GM19099 (cell line): ENCODE data around the gene LIF.

Experiments
- POLR2A ChIP-seq: IDR thresholded peaks from 3 replicates; pipeline ENCODE4 v1.6.1; 2011; ENCODE audit warnings: low read depth; ENCODE audit not compliant: insufficient read length; ENCODE audit errors: extremely low read depth

The LIF gene

DNA sequence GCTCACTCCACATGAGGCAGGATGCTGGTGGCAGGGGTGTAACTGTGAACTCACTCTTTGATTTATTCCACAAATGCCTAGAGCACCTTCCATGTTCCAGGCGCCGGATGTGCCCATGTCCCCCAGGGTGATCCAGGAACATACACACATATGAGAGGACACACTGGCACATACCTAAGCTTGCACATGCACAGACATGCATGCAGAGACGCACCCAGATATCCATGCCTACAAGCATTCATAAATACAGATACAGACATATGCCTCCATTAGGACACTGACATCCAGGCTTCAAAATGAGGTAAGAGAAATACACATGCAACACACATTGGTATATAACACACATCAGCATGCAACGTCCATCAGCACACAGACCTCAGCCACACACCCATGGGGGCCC lies 15.6 kb upstream of the LIF start:
- no peak for TF ChIP-seq POLR2A

DNA sequence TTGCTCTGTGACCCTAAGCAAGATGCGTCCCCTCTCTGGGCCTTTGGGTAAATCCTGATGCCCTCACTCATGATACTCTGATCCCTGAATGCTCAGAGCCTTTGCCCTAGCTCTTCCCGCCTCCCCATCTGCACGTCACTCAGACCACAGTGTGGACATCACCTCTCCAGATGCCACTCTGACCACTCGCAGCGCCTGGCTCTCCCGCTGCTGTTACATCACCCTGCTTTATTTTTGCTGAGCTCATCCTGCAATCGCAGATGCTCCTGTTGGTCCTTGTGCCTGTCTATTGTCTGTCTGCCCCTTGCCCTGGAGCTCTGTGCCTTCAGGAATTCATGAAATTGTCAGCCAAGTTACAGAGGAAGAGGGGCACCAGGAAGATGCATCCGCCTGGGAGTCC lies 14.6 kb upstream of the LIF start:
- TF ChIP-seq POLR2A, result no peak

DNA sequence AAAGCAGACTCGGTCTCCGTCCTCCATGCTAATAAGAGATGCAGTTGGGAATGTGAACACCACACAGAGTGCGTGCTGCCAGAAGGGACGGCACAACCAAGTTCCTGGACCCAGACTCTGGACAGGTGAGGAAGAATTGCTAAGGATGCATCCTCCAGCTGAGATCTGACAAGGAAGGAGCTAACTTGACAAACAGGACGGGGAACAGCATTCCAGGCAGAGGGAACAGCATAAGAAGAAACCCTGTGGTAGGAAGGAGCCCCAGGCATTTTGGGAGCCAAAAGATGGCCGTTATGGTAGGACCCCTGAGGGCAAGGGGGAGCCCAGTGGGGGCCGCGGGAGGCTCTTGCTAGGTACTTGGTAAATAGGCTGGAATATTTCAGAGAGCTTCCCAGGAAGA lies 14.1 kb upstream of the LIF start:
- no peak for TF ChIP-seq POLR2A

DNA sequence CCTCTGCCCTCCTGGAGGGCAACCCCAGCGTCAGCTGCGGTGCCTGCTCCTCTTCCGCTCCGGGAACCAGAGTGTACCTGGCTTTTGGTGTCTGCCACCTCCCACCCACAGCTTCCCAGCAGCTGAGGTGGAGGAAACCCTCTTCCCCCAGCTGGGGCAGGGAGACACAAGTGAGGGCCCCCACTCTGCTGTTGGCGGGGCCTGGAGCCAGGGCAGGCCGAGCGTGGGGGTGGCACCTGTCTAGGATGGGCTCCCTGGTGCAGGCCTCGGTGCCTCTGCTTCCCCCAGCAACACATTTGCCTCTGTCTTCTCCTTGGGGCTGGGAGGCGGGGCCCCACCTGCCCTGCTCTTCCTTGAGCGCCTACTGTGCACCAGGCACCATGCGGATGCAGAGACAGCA lies 13.7 kb upstream of the LIF start:
- no peak for TF ChIP-seq POLR2A

DNA sequence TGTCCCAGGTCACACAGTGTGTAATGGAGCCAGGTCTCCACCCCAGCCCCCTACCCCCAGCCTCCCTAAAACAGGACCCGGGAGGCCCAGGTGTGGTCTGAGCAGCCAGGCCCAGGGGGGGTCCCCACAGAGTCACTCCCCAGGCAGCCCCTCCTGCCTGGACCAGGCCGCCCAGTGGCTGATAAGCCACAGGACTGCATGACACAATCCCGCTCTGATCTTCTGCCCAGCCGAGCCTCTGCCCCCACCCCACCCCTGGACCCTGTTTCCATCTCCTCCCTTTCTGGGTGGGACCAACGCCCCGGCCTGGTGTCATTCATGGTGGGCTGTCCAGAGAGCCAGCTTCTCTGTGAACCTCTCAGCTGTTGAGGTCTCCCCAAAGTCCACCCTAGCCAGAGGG lies 7.8 kb upstream of the LIF start:
- TF ChIP-seq POLR2A, result no peak

DNA sequence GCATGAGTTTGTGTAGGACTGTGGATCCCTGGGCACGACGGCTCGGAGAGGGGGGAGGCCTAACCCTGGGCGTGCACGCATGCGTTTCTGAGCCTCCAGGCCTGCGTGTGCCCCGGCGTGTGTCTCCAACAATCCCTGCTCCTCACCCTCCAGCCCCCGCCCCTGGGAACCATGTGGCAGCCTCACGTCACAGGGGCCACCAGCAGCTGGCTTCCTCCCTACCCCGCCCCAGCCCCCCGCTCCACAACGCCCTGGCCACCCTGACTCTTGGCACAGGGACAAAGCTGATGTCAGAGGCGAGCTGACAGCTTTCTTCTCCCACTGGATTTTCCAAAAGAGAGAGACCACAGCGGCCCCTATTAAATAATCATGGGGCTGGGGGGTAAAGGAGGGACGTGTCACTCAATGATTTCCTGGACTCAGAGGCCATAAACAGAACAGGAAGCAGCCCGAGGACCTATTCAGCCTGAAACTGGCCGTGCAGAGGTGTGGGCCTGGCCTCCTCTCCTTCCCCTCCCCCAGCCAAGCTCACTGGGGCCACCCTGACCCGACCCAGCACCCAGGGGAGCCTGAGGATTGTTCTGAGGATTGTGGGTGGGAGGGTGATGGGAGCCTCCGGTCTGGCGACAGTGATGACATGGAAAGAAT lies 6.8 kb upstream of the LIF start:
- no peak for TF ChIP-seq POLR2A

DNA sequence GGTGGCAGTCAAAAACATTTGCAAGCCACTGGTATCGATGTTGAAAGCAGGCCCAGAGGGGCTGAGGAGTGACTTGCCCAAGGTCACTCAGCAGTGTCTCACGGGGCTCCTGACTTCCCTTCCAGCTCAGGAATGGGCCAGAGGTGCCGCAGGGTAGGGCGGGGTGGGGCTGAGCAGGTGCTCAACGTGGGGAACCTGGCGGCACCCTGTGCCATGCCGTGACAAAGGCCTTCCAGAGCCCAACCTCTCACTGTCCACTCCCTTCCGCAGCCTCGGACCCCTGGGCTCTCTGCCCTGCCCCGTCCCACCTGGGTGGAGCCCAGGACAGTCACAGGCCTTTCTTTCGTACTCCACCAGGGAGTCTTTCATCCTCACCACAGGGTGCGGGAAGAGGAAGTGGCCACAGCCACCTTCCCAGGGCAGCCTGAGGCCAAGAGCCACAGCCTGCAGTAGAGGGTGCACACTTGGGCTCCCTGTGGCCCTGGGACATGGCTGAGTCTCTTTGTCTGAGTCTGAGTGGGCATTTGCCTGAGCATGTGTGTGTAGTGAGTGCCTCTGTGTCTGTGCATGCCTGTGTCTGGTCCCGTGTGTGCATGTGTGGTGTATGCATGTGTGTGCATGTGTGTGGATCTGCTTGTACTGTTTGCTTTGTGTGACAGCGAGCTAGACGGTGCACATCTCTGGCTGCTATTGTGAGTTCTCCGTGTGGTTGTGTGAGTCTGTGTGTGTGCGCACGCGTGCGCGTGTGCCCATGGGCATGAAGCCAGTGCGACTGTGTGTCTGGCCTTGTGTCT lies 6.0 kb upstream of the LIF start:
- no peak for TF ChIP-seq POLR2A

DNA sequence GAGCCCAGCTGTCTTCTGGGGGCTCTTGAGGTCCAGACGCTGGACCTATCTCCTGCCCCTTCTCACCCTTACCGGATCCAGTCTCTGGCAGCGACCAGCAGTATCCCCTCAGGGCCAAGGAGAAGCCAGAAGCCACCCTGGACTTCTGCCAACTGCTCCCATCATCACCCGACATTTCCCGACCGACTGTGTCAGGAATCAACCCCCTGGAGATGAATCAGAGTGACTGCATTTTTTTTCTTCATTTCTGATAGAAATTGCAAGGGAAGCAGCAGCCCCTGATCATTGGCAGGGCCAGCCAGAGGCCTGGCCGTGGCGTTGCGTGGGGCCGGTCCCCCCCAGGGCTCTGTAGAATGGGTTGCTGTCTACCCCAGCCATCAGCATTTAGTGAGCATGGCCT lies 5.2 kb upstream of the LIF start:
- TF ChIP-seq POLR2A, result no peak

DNA sequence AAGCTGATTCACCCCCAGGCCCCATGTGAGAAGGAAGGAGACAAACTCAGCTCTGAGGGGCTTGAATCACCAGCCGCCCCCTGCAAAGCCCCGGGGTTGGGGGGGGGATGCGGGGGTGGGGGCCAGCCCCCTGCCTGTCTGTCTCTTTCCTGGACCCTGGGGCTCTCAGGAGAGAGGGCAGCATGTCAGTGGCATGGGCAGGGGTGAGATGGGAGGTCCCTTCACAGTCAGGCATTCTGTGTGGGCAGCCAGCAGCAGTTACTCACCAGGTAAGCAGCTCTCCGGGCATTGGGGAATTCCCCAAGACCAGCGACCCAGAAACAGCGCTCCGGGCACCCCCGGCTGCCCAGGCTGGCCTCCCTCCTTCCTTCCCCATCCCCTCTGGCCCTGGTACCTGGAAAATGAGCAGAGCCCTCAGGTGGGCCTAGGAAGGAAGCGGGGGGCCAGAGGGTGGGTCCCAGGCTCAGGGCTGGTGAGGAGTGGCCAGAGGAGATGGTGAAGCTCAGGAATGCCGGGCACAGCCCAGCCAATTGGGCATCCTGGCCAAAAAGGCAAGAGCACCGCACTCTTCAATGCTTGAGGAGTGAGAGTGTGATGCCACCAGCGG lies 4.2 kb upstream of the LIF start:
- TF ChIP-seq POLR2A, result no peak

DNA sequence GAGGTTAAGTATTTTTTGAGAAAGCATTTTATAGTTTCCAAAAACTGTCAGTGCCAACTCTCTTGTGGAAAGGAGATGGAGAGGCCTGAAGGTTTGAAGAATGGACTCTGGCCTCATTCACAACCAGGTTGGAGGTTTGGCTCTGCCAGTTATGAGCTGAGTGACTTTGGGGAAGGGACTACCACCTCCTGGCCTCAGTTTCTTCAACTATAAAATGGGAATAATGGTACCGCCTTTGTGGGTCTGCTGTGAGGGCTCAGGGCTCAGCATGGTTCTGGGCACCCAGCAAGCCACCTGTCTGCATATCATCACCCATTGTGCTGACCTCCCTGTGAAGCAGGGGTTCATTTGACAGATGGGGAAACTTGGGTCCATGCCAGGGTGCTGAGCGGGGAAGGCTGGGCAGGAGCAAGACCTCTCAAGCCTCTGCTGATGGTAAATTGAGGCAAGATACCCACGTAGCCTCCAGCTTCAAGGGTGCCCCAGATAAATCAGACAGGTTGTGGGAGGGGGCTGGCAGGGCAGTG lies 3.5 kb upstream of the LIF start:
- TF ChIP-seq POLR2A, result no peak

DNA sequence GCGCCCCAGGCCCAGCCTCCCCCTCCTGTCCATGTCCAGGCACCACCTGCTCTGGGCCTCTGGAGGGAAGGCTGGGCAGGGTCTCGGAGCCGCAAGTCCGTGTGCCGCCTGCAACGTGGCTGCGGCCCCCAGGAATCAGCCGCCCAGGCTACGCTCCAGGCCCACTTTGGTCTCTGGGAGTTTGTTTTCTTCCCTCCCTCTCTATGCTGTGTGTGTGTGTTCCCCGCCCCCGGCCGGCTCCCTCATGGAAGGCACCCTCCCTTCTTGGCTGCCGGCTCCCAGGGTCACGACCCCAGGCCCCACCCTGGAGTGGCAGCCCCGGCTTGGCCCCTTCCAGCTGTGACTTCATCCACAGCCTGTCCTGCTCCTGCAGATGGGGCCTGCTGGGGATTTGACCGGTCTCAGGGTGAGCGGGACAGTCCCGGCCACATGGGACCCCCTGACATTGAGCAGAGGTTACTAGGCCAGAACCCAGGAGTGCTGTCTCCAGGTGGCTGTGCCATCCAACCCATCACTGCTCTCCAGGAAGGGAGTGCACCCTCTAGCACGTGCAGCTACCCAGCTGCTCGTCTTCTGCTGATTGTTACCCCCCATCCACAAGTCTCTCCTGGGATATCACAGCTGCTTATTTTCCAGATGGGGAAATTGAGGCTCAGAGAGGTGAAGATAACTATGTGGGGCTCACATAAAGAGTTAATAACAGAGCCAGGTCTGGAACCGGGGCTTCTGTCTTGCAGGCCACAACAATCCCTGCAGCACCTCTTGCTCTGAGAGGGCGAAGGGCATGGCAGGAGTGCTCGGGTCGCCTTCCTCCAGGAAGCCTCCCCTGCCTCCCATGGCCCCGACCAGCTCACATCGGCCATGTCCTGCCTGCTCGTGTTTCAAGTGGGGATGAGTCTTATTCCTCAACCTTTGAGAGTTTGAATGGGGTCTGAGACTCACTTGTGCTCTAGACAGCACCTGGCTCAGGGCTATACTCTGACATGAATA lies 2.8 kb upstream of the LIF start:
- TF ChIP-seq POLR2A, result no peak

DNA sequence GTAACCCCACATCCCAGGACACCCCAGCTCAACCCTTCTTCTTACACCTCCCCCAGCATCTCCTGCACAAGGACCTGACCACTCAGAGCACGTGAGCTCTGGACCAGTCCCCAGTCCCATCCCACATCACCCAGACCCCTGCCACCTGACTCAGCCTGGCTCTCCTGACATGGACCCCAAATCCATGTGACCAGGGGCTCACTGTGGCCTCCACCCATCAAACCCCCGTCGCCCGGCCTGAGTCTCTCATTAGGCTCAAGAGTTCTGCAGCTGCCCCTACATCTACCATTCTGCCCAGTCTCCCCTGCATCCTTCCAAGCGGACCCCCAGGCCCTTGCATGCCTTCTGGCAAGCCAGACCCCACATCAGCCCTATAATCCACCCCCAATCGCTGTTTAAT lies 1.9 kb upstream of the LIF start:
- no peak for TF ChIP-seq POLR2A

DNA sequence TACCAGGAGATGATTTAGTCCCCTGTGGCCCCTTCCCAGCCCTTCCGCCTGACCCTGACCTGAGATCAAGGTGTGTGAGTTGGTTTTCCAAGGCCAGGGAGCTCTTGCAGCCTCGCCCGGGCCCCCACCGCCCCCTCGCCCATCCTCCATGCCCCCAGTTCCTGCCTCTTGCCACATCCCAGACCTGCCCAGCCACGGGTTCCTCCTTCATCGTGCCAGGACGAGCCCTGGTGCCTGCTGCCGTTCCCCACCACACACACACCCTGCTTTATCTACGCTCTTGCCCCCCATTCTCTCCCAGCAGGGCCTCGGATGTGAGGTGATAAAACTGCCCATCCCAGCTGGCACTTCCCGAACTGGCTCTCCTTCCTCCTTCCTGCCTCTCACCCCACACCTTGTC lies 1.4 kb upstream of the LIF start:
- TF ChIP-seq POLR2A, result no peak

DNA sequence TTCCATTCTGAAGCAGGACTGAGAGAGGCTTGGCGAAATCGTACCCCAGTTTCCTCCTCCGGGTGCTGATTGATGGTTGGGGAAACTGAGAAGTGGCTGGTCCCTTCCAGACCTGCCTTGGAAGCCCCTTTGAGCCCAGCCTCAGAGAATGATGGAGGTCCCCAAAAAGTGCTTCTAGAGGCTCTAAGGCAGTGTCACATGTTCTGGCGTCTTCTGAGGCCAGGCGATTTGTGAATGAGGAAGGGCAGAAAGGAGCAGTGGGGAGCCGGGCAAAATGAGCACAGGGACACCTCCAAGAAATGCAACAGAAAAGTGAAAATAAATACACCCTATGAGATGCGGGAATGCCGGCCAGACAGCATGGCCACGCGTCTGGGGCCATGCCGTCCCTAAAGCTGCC lies 1.0 kb upstream of the LIF start:
- TF ChIP-seq POLR2A, result no peak

DNA sequence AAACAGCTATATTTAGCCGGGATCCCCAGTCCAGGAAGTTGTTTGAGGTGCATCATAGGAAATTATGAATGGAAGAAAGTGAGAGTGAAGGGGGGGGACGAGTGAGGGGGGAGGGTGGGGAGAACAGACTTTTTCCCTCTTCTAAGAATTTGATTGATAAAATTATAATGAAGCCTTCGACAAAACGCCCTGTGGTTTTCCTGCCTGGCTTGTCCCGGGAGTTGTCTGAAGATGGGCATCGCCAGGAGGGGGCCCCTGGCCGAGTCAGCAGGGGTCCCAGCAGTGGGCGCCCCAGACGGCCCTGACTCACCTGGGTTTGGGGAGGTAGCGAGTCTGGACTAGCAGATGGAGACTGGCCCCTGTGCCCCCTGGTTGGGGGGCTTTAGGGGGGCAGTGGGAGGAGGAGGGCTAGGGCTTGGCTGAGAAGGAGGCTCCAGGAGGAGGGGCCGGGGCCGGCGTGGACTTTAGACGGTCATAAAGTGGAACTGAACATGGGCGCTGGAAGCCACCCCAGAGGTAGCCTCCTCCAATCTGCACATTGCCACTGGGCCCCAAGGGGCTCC lies 336 bp upstream of the LIF start:
- no peak for TF ChIP-seq POLR2A
